22Rv1 (cell line): ENCODE data around the gene EFCAB14.
A peak's percentile ranks its signal among the peaks of the same experiment; 100 is the strongest.

Experiments used
- H3K27ac ChIP-seq: fragments of 450-650 bp; 2 replicates; pipeline ENCODE4 v1.5.1; 2017
- ZFX ChIP-seq: fragments of 450-650 bp; IDR thresholded peaks from 2 replicates; pipeline ENCODE4 v1.6.1; 2017; ENCODE audit warnings: antibody characterized with exemption, borderline replicate concordance
- TF ChIP-seq, protein P1 (sequence below): fragments of 450-650 bp; IDR thresholded peaks from 2 replicates; pipeline ENCODE4 v1.5.1; 2017; ENCODE audit warnings: mild to moderate bottlenecking

Gene EFCAB14

DNA sequence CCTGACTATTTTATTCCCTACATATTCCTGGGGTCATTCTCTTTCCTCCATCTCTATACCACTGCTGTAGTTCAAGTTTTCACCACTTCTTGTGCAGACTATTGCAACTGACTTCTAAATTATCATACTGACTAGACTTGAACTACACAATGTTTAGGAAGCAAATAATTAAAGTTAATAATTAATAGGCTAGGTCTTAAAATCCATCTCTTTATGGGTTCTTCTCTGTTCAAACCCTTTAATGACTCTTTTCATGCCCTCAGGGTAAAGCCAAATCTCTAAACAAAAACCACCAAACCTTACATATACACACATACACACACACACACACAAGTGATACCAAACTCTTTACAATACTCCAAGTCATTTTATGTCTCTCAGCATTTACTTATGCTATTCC is 80.0 kb downstream of the EFCAB14 start:
- TF ChIP-seq ZFX: no peak
- TF ChIP-seq, protein P1, sequence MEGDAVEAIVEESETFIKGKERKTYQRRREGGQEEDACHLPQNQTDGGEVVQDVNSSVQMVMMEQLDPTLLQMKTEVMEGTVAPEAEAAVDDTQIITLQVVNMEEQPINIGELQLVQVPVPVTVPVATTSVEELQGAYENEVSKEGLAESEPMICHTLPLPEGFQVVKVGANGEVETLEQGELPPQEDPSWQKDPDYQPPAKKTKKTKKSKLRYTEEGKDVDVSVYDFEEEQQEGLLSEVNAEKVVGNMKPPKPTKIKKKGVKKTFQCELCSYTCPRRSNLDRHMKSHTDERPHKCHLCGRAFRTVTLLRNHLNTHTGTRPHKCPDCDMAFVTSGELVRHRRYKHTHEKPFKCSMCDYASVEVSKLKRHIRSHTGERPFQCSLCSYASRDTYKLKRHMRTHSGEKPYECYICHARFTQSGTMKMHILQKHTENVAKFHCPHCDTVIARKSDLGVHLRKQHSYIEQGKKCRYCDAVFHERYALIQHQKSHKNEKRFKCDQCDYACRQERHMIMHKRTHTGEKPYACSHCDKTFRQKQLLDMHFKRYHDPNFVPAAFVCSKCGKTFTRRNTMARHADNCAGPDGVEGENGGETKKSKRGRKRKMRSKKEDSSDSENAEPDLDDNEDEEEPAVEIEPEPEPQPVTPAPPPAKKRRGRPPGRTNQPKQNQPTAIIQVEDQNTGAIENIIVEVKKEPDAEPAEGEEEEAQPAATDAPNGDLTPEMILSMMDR: no peak
- H3K27ac ChIP-seq: peak overlapping the region; percentile 94

DNA sequence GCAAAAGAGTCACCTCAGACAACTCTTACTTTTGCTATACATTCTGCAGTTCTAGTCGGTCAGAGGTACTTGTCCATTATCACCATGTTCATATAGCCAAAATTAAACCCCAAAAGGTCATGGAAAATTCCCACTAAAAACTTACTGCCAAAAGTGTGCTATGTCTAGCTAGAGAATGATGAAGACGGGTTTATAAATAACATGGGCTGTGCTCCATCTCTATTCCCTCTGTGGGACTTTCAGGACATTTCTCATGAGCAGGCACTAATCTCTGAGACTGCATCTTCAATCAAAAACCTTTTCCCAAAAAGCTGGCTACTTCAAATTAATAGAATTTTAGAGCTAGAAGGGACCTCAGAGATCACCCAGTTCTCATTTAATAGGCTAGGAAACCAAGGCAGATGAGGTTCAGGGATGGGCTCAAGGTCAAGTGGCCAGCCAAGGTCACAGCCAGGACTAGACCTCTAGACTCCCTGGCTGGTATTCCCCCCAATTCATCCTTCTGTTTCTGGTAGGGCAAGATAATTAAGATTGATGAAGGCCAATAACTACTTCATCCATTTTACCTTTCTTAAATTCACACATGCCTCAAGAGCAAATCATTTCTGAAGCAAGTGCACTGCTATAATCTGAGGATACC is 81.3 kb downstream of the EFCAB14 start:
- TF ChIP-seq, protein P1: no peak
- no peak for TF ChIP-seq ZFX
- H3K27ac ChIP-seq: peak overlapping the region; percentile 94

DNA sequence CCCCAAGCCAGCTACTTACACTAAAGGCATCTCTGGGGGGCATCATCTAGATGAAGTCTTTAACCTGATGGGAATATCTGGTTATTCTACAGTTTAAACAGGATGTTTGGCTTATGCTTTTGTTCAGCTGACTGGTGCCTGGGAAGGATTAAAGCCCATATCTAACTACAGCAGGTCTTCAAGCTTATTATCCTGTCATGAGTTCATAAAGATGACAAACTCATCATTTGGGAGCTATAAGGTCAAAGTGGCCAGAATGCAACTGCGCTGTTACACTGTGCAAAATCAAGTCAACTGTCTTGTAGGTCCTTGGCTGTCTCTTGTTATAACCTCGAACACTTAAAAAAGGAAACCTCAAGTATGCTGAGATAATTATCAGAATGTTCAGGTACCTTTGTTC is 83.7 kb downstream of the EFCAB14 start:
- no peak for TF ChIP-seq ZFX
- TF ChIP-seq, protein P1: no peak

DNA sequence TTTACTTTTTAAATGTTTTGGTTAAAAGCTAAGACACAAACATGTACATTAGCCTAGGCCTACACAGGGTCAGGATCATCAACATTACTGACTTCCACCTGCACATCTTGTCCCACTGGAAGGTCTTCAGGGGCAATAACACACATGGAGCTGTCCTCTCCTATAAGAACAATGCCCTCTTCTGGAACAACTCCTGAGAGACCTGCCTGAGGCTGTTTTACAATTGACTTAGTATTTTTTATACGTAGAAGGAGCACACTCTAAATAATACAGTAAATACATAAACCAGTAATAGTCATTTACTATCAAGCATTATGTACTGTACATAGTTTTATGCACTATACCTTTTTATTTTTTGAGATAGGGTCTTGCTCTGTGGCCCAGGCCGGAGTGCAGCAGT is 88.2 kb downstream of the EFCAB14 start:
- H3K27ac ChIP-seq: peak overlapping the region; percentile 38
- no peak for TF ChIP-seq ZFX
- TF ChIP-seq, protein P1: no peak

More for the DNA sequence above, 83.7 kb downstream of the EFCAB14 start:
- no peak overlapping the region for H3K27ac ChIP-seq
